K562 (cell line): ENCODE data around the gene RECQL5. TPM values are rescaled to one million over a fixed set of nuclear protein-coding genes. Genes with fewer than 3 reads are reported as not detected.

Source experiments
- FUS ChIP-seq: fragments of 200-400 bp; formaldehyde crosslinking; optimal IDR thresholded peaks from 2 replicates; pipeline ENCODE3; 2017; ENCODE audit warnings: low read depth, low read length
- HMGN3 ChIP-seq: IDR thresholded peaks from 2 replicates; pipeline ENCODE4 v1.6.1; 2011; ENCODE audit warnings: borderline replicate concordance, low read depth, mild to moderate bottlenecking, mixed read lengths, low read length; ENCODE audit not compliant: insufficient read length; ENCODE audit errors: extremely low read depth
- HSF4 ChIP-seq: fragments of 250-450 bp; sonication (Bioruptor Pico); IDR thresholded peaks from 2 replicates; pipeline ENCODE4 v2.1.2; 2022; ENCODE audit warnings: mild to moderate bottlenecking, moderate library complexity, borderline replicate concordance
- IFI16 ChIP-seq: fragments of 250-450 bp; sonication (Bioruptor Pico); IDR thresholded peaks from 2 replicates; pipeline ENCODE4 v2.1.2; 2022; ENCODE audit warnings: mild to moderate bottlenecking, inconsistent platforms
- KLF6 ChIP-seq: fragments of 250-450 bp; sonication (Bioruptor Pico); IDR thresholded peaks from 2 replicates; pipeline ENCODE4 v1.4.0; 2020; ENCODE audit warnings: mild to moderate bottlenecking, moderate library complexity, borderline replicate concordance
- PHF21A ChIP-seq: fragments of 450-650 bp; IDR thresholded peaks from 2 replicates; pipeline ENCODE4 v1.6.1; 2017; ENCODE audit warnings: low read depth, borderline replicate concordance
- REST ChIP-seq, 2 experiments: fragments of 450-650 bp; formaldehyde crosslinking in 1 of 2; IDR thresholded peaks; 2 replicates each; pipeline versions ENCODE4 v1.4.0 to v1.6.1; 2014 to 2020; ENCODE audit warnings: mild to moderate bottlenecking in 2 of 2, borderline replicate concordance in 1 of 2, low read depth in 1 of 2
- SIN3B ChIP-seq: fragments of 450-650 bp; IDR thresholded peaks from 2 replicates; pipeline ENCODE4 v1.6.1; 2017; ENCODE audit warnings: low read depth, mild to moderate bottlenecking, moderate library complexity
- SRSF7 ChIP-seq: fragments of 200-400 bp; formaldehyde crosslinking; optimal IDR thresholded peaks from 2 replicates; pipeline ENCODE3; 2017; ENCODE audit warnings: mild to moderate bottlenecking, low read depth, low read length
- TEAD2 ChIP-seq: fragments of 450-650 bp; IDR thresholded peaks from 2 replicates; pipeline ENCODE4 v1.6.1; 2016; ENCODE audit warnings: missing genetic modification characterization, control low read depth, missing compliant biosample characterization
- ZNF3 ChIP-seq: fragments of 250-450 bp; sonication (Bioruptor Pico); IDR thresholded peaks from 2 replicates; pipeline ENCODE4 v1.5.0; 2021; ENCODE audit warnings: mild to moderate bottlenecking, moderate library complexity
- ZNF407 ChIP-seq: fragments of 450-650 bp; IDR thresholded peaks from 2 replicates; pipeline ENCODE4 v1.6.1; 2016; ENCODE audit warnings: low read depth
- polyA plus RNA-seq, 8 experiments: library from polyadenylated mRNA; depleted of rRNA in 4 of 8; stranded (reverse) in 5 of 8; unstranded in 3 of 8; fragments of >200 nt; fragmentation: Nextera tagmentation in 2 of 8; fragmentation: Illumina TruSeq in 1 of 8; extraction: Ambion mirVana in 2 of 8; extraction: Trizol in 1 of 8; gene quantifications; 2 replicates each; pipeline versions ENCODE4 v1.2.1 to v1.2.3, GENCODE V29; 2011 to 2014; ENCODE audit warnings: inconsistent platforms in 1 of 8, missing spikeins in 1 of 8
- total RNA-seq, 7 experiments: library from RNA; depleted of rRNA in 6 of 7; stranded (reverse); fragments of >200 nt in 6 of 7; fragmentation: Illumina TruSeq in 2 of 7; extraction: Trizol in 2 of 7; gene quantifications; 2 replicates each; pipeline versions ENCODE4 v1.2.1 to v1.2.3, GENCODE V29; 2011 to 2021; ENCODE audit warnings: low replicate concordance in 1 of 7

The RECQL5 gene
- total and polyA plus RNA-seq, 9 of the 15 experiments (the other 6 are each of a cell fraction or from before 2014, with no cell fraction given): 4.1 to 34.8 (median 16.4) TPM

GRCh38 chr17:75588596-75589011 lies 78.3 kb downstream of the RECQL5 start (continued):
- TF ChIP-seq FUS (peak; percentile 63), REST (IDR thresholded peaks at IDR 0.05; ENCODE audit: borderline replicate concordance) (no peak), REST (CRISPR knock-in tag; IDR thresholded peaks at IDR 0.05; ENCODE audit: low read depth) (0 out of 2 replicates have a peak, but pooled peaks have one; percentile 33), ZNF407 (peak; percentile 16; the same call in 1 of the 2 replicates), IFI16 (CRISPR knock-in tag) (no peak), ZNF3 (CRISPR knock-in tag) (no peak), HSF4 (CRISPR knock-in tag) (no peak), HMGN3 (peak; percentile 11), TEAD2 (tag) (no peak), PHF21A (no peak), SIN3B (no peak), KLF6 (CRISPR knock-in tag) (no peak), SRSF7 (no peak)
